Activated naive CD4-positive, alpha-beta T cell treated with anti-CD3 and anti-CD28 coated beads, Interleukin-2, amount 50 U/mL, for 24 hours (primary cell): ENCODE results near the gene PLXDC2.

Experiments used
- H3K27ac Mint-ChIP-seq: one replicate; pipeline ENCODE4 v1.8.0; 2021; ENCODE audit warnings: mild to moderate bottlenecking, mixed read lengths
- H3K27me3 Mint-ChIP-seq: one replicate; pipeline ENCODE4 v1.8.0; 2021; ENCODE audit warnings: mixed read lengths
- H3K36me3 Mint-ChIP-seq: one replicate; pipeline ENCODE4 v1.8.0; 2021; ENCODE audit warnings: mixed read lengths
- H3K4me1 Mint-ChIP-seq: one replicate; pipeline ENCODE4 v1.8.0; 2021; ENCODE audit warnings: mixed read lengths
- H3K4me3 Mint-ChIP-seq: one replicate; pipeline ENCODE4 v1.8.0; 2021; ENCODE audit warnings: mild to moderate bottlenecking, mixed read lengths
- H3K9me3 Mint-ChIP-seq: one replicate; pipeline ENCODE4 v1.8.0; 2021; ENCODE audit warnings: mixed read lengths

PLXDC2 gene

GRCh38 chr10:20247891-20248708 lies 431.9 kb downstream of the PLXDC2 start:
- no peaks in the 10 kb centered on the region for H3K4me1 Mint-ChIP-seq
- no peaks in the 10 kb centered on the region for H3K36me3 Mint-ChIP-seq
- no peak overlapping the region for H3K4me3 Mint-ChIP-seq
- H3K27ac Mint-ChIP-seq, result no peak overlapping the region
- no peaks in the 10 kb centered on the region for H3K27me3 Mint-ChIP-seq
- no peaks in the 10 kb centered on the region for H3K9me3 Mint-ChIP-seq

GRCh38 chr10:20254078-20254477 lies 437.8 kb downstream of the PLXDC2 start:
- H3K4me1 Mint-ChIP-seq, result no peaks in the 10 kb centered on the region
- no peak overlapping the region for H3K4me3 Mint-ChIP-seq
- no peak overlapping the region for H3K27ac Mint-ChIP-seq
- no peaks in the 10 kb centered on the region for H3K36me3 Mint-ChIP-seq
- H3K27me3 Mint-ChIP-seq, result no peaks in the 10 kb centered on the region
- no peaks in the 10 kb centered on the region for H3K9me3 Mint-ChIP-seq

GRCh38 chr10:20254497-20254896 lies 438.3 kb downstream of the PLXDC2 start:
- Mint-ChIP-seq H3K27ac (no peak overlapping the region), H3K4me3 (no peak overlapping the region), H3K4me1 (no peaks in the 10 kb centered on the region), H3K27me3 (no peaks in the 10 kb centered on the region), H3K9me3 (no peaks in the 10 kb centered on the region), H3K36me3 (no peaks in the 10 kb centered on the region)

- Mint-ChIP-seq H3K27me3 (no peaks in the 10 kb centered on the region), H3K36me3 (no peaks in the 10 kb centered on the region), H3K4me1 (no peaks in the 10 kb centered on the region), H3K27ac (no peak overlapping the region), H3K4me3 (no peak overlapping the region), H3K9me3 (peaks cover 8% of the 10 kb centered on the region)
These were observed 440.7 kb downstream of the PLXDC2 start for GRCh38 chr10:20256969-20257368.

GRCh38 chr10:20257422-20257821 lies 441.2 kb downstream of the PLXDC2 start:
- H3K27ac Mint-ChIP-seq, result no peak overlapping the region
- H3K36me3 Mint-ChIP-seq, result no peaks in the 10 kb centered on the region
- no peaks in the 10 kb centered on the region for H3K27me3 Mint-ChIP-seq
- peaks cover 8% of the 10 kb centered on the region for H3K9me3 Mint-ChIP-seq
- no peaks in the 10 kb centered on the region for H3K4me1 Mint-ChIP-seq
- H3K4me3 Mint-ChIP-seq, result no peak overlapping the region

- Mint-ChIP-seq H3K4me3 (no peak overlapping the region), H3K27ac (no peak overlapping the region), H3K4me1 (no peaks in the 10 kb centered on the region), H3K36me3 (no peaks in the 10 kb centered on the region), H3K27me3 (no peaks in the 10 kb centered on the region), H3K9me3 (peaks cover 8% of the 10 kb centered on the region)
These were observed 448.9 kb downstream of the PLXDC2 start for GRCh38 chr10:20265146-20265545.

- Mint-ChIP-seq H3K27me3 (no peaks in the 10 kb centered on the region), H3K4me1 (no peaks in the 10 kb centered on the region), H3K36me3 (no peaks in the 10 kb centered on the region), H3K4me3 (no peak overlapping the region), H3K27ac (no peak overlapping the region), H3K9me3 (peaks cover 5% of the 10 kb centered on the region)
These were observed 451.5 kb downstream of the PLXDC2 start for GRCh38 chr10:20267734-20268133.

- Mint-ChIP-seq H3K4me1 (no peaks in the 10 kb centered on the region), H3K4me3 (no peak overlapping the region), H3K27me3 (no peaks in the 10 kb centered on the region)
These were observed 455.3 kb downstream of the PLXDC2 start for GRCh38 chr10:20271490-20271889.

GRCh38 chr10:20272608-20273007 lies 456.4 kb downstream of the PLXDC2 start:
- no peaks in the 10 kb centered on the region for H3K27me3 Mint-ChIP-seq
- peaks cover 10% of the 10 kb centered on the region for H3K9me3 Mint-ChIP-seq
- H3K4me3 Mint-ChIP-seq, result no peak overlapping the region
- no peaks in the 10 kb centered on the region for H3K36me3 Mint-ChIP-seq
- H3K4me1 Mint-ChIP-seq, result no peaks in the 10 kb centered on the region
- H3K27ac Mint-ChIP-seq, result no peak overlapping the region

More at GRCh38 chr10:20271490-20271889, 455.3 kb downstream of the PLXDC2 start:
- H3K36me3 Mint-ChIP-seq, result no peaks in the 10 kb centered on the region
- peaks cover 10% of the 10 kb centered on the region for H3K9me3 Mint-ChIP-seq
- H3K27ac Mint-ChIP-seq, result no peak overlapping the region

GRCh38 chr10:20274571-20274970 lies 458.3 kb downstream of the PLXDC2 start:
- H3K27ac Mint-ChIP-seq, result no peak overlapping the region
- H3K36me3 Mint-ChIP-seq, result no peaks in the 10 kb centered on the region
- H3K4me3 Mint-ChIP-seq, result no peak overlapping the region
- H3K9me3 Mint-ChIP-seq, result peaks cover 10% of the 10 kb centered on the region
- H3K4me1 Mint-ChIP-seq, result no peaks in the 10 kb centered on the region
- H3K27me3 Mint-ChIP-seq, result no peaks in the 10 kb centered on the region

GRCh38 chr10:20276127-20276979 lies 460.1 kb downstream of the PLXDC2 start:
- H3K36me3 Mint-ChIP-seq, result no peaks in the 10 kb centered on the region
- H3K27ac Mint-ChIP-seq, result no peak overlapping the region
- no peak overlapping the region for H3K4me3 Mint-ChIP-seq
- H3K27me3 Mint-ChIP-seq, result no peaks in the 10 kb centered on the region
- peaks cover 9% of the 10 kb centered on the region for H3K9me3 Mint-ChIP-seq
- no peaks in the 10 kb centered on the region for H3K4me1 Mint-ChIP-seq

GRCh38 chr10:20277820-20278219 lies 461.6 kb downstream of the PLXDC2 start:
- no peak overlapping the region for H3K4me3 Mint-ChIP-seq
- no peaks in the 10 kb centered on the region for H3K4me1 Mint-ChIP-seq
- H3K27me3 Mint-ChIP-seq, result no peaks in the 10 kb centered on the region
- peaks cover 5% of the 10 kb centered on the region for H3K9me3 Mint-ChIP-seq
- no peaks in the 10 kb centered on the region for H3K36me3 Mint-ChIP-seq
- H3K27ac Mint-ChIP-seq, result no peak overlapping the region

- no peaks in the 10 kb centered on the region for H3K9me3 Mint-ChIP-seq
- H3K4me3 Mint-ChIP-seq, result no peak overlapping the region
- H3K27me3 Mint-ChIP-seq, result no peaks in the 10 kb centered on the region
- H3K36me3 Mint-ChIP-seq, result no peaks in the 10 kb centered on the region
- no peaks in the 10 kb centered on the region for H3K4me1 Mint-ChIP-seq
- no peak overlapping the region for H3K27ac Mint-ChIP-seq
These were observed 465.3 kb downstream of the PLXDC2 start for GRCh38 chr10:20281579-20281978.

- H3K27me3 Mint-ChIP-seq, result no peaks in the 10 kb centered on the region
- H3K4me1 Mint-ChIP-seq, result no peaks in the 10 kb centered on the region
- H3K36me3 Mint-ChIP-seq, result no peaks in the 10 kb centered on the region
- H3K9me3 Mint-ChIP-seq, result peaks cover 4% of the 10 kb centered on the region
- H3K4me3 Mint-ChIP-seq, result no peak overlapping the region
- H3K27ac Mint-ChIP-seq, result no peak overlapping the region
These were observed 471.4 kb downstream of the PLXDC2 start for GRCh38 chr10:20287586-20287985.

- Mint-ChIP-seq H3K9me3 (peaks cover 4% of the 10 kb centered on the region), H3K27me3 (no peaks in the 10 kb centered on the region), H3K4me1 (no peaks in the 10 kb centered on the region), H3K27ac (no peak overlapping the region), H3K4me3 (no peak overlapping the region), H3K36me3 (no peaks in the 10 kb centered on the region)
These were observed 471.8 kb downstream of the PLXDC2 start for GRCh38 chr10:20288060-20288459.
